Upper lobe of right lung (tissue), 1 donor: Measurements from ENCODE around the gene KHDRBS2. TPM values are rescaled to one million over a fixed set of nuclear protein-coding genes. Genes with fewer than 3 reads are reported as not detected.

ENCODE experiments used
- ATAC-seq: fragments of 200-7000 bp; cut with Tn5 transposase; one replicate; pipeline ENCODE4 v1.9.1; 2020; ENCODE audit warnings: mild to moderate bottlenecking, moderate library complexity
- DNase-seq: peaks from one replicate; pipeline ENCODE4 v3.0.0-alpha.2; 2020
- H3K27ac ChIP-seq: fragments of 200-600 bp; one replicate; pipeline ENCODE4 v1.8.0; 2022
- H3K27me3 ChIP-seq: fragments of 200-600 bp; one replicate; pipeline ENCODE4 v1.8.0; 2022; ENCODE audit warnings: mild to moderate bottlenecking
- H3K36me3 ChIP-seq: fragments of 200-600 bp; one replicate; pipeline ENCODE4 v1.8.0; 2022
- H3K4me1 ChIP-seq: fragments of 200-600 bp; one replicate; pipeline ENCODE4 v1.8.0; 2022
- H3K4me3 ChIP-seq: fragments of 200-600 bp; one replicate; pipeline ENCODE4 v1.8.0; 2022; ENCODE audit warnings: mild to moderate bottlenecking
- H3K9me3 ChIP-seq: fragments of 200-600 bp; one replicate; pipeline ENCODE4 v1.8.0; 2022
- CTCF ChIP-seq: fragments of 200-600 bp; IDR thresholded peaks from one replicate; pipeline ENCODE4 v1.8.0; 2022; ENCODE audit warnings: antibody characterized with exemption
- intact Hi-C: fragments of 100-400 bp; cut with DNase I; formaldehyde crosslinking; loops from one replicate; pipeline ENCODE4 v1.11.0; 2022
- total RNA-seq: library from RNA; stranded (reverse); fragmentation: NEBNext Ultra II Directional; extraction: Animal tissue kit (Norgen Biotek cat#: 25700); gene quantifications from one replicate; pipeline ENCODE4 v1.2.1, GENCODE V29; 2021
- donor health status: DM: no; HTN: yes; CAD: no; lungs with severe emphysema.

KHDRBS2 gene
- total RNA-seq, 1 donor from 2014 or later, result 9.4 TPM

- Histone ChIP-seq H3K27me3 (no peaks in the 10 kb centered on the region), H3K4me1 (no peaks in the 10 kb centered on the region), H3K9me3 (peaks cover 2% of the 10 kb centered on the region), H3K4me3 (no peak overlapping the region), H3K27ac (no peak overlapping the region), H3K36me3 (no peaks in the 10 kb centered on the region)
- no peak for DNase-seq
- TF ChIP-seq CTCF, result no peak
- ATAC-seq, result no peak
- intact Hi-C loops, result no loop called here
Observed at GRCh38 chr6:61868507-61869080, 417.4 kb downstream of the KHDRBS2 start.

DNA sequence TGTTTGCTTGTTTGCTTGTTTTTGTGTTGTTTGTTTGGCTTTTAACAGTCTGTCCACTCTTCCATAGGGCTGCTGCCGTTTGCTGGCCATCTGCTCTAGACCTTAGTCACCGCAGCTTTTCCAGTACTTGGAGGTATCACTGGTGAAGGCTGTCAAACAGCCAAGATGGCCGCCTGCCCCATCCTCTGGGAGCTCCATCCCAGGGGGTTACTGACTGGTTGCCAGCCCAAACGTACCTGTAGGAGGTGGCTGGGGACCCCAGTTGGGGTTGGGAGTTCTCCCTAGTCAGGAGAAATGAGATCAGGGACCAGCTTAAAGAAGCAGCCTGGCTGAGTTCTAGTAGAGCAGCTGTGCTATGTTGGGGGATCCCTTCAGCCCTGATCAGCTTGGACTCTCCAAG lies 418.4 kb downstream of the KHDRBS2 start:
- Histone ChIP-seq H3K4me3 (no peak overlapping the region), H3K4me1 (no peaks in the 10 kb centered on the region), H3K27me3 (no peaks in the 10 kb centered on the region), H3K27ac (no peak overlapping the region), H3K36me3 (no peaks in the 10 kb centered on the region), H3K9me3 (peaks cover 5% of the 10 kb centered on the region)
- TF ChIP-seq CTCF, result no peak
- intact Hi-C loops, result no loop called here
- DNase-seq (no peak), ATAC-seq (no peak)

- H3K4me3 ChIP-seq, result no peak overlapping the region
- TF ChIP-seq CTCF, result no peak
- no peak overlapping the region for H3K27ac ChIP-seq
- H3K27me3 ChIP-seq, result no peaks in the 10 kb centered on the region
- ATAC-seq (no peak), DNase-seq (no peak)
- H3K4me1 ChIP-seq, result no peaks in the 10 kb centered on the region
- no peaks in the 10 kb centered on the region for H3K9me3 ChIP-seq
- intact Hi-C loops, result no loop called here
- H3K36me3 ChIP-seq, result no peaks in the 10 kb centered on the region
Observed at GRCh38 chr6:61857541-61857940, 428.5 kb downstream of the KHDRBS2 start.

GRCh38 chr6:61841958-61842357 lies 444.1 kb downstream of the KHDRBS2 start:
- H3K4me1 ChIP-seq, result no peaks in the 10 kb centered on the region
- H3K27ac ChIP-seq, result no peak overlapping the region
- no peaks in the 10 kb centered on the region for H3K27me3 ChIP-seq
- intact Hi-C loops, result no loop called here
- H3K4me3 ChIP-seq, result no peak overlapping the region
- no peak for TF ChIP-seq CTCF
- ATAC-seq (no peak), DNase-seq (no peak)
- no peaks in the 10 kb centered on the region for H3K9me3 ChIP-seq
- H3K36me3 ChIP-seq, result no peaks in the 10 kb centered on the region

- TF ChIP-seq CTCF, result no peak
- no peaks in the 10 kb centered on the region for H3K36me3 ChIP-seq
- DNase-seq (no peak), ATAC-seq (no peak)
- no peaks in the 10 kb centered on the region for H3K9me3 ChIP-seq
- intact Hi-C loops, result no loop called here
- no peak overlapping the region for H3K4me3 ChIP-seq
- no peaks in the 10 kb centered on the region for H3K27me3 ChIP-seq
- no peaks in the 10 kb centered on the region for H3K4me1 ChIP-seq
- H3K27ac ChIP-seq, result no peak overlapping the region
Observed at GRCh38 chr6:61835237-61835636, 450.8 kb downstream of the KHDRBS2 start.

DNA sequence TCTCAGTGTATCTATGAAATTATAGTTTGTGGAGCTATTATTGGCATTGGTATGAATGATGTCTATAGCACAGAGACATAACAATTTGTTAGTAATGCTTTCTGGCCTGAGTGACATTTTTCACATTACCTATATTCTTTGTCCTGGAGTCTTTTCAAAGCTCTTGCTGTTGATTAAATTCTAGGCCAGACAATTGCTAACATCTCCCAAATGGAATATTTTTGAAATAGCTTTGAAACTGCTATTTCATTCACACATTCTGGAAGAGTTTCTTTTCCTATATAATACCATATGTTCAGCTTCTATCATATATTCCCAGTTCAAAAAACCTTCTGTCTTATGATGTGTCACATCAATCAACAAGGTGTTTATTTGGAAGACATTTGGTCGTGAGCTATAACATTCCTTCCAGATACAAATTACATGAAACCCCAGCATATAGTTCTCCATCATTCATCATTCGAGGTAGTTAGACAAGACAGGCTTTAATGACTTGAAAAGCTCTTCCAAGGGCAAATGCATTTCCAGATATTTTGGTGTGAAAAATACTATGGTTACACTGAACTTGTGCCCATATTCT lies 452.8 kb downstream of the KHDRBS2 start:
- H3K9me3 ChIP-seq, result no peaks in the 10 kb centered on the region
- no peaks in the 10 kb centered on the region for H3K36me3 ChIP-seq
- intact Hi-C loops, result no loop called here
- H3K4me3 ChIP-seq, result no peak overlapping the region
- no peaks in the 10 kb centered on the region for H3K27me3 ChIP-seq
- no peaks in the 10 kb centered on the region for H3K4me1 ChIP-seq
- ATAC-seq (no peak), DNase-seq (no peak)
- TF ChIP-seq CTCF, result no peak
- no peak overlapping the region for H3K27ac ChIP-seq
